Glutamatergic neuron (in vitro differentiated cells): ENCODE data around the gene BNIP5. TPM values are rescaled to one million over a fixed set of nuclear protein-coding genes. Genes with fewer than 3 reads are reported as not detected.

Experiments used
- DNase-seq: peaks from one replicate; pipeline ENCODE4 v3.0.0; 2022
- H3K27ac Mint-ChIP-seq: one replicate; pipeline ENCODE4 v1.8.0; 2020; ENCODE audit warnings: mild to moderate bottlenecking, mixed read lengths, inconsistent platforms; ENCODE audit not compliant: unreplicated experiment
- H3K27me3 Mint-ChIP-seq: one replicate; pipeline ENCODE4 v1.8.0; 2020; ENCODE audit warnings: mild to moderate bottlenecking, moderate library complexity, mixed read lengths, inconsistent platforms; ENCODE audit not compliant: unreplicated experiment
- H3K36me3 Mint-ChIP-seq: one replicate; pipeline ENCODE4 v1.8.0; 2020; ENCODE audit warnings: mild to moderate bottlenecking, mixed read lengths, inconsistent platforms; ENCODE audit not compliant: unreplicated experiment
- H3K4me1 Mint-ChIP-seq: one replicate; pipeline ENCODE4 v1.8.0; 2020; ENCODE audit warnings: mild to moderate bottlenecking, low read depth, mixed read lengths, inconsistent platforms; ENCODE audit not compliant: unreplicated experiment
- H3K4me3 Mint-ChIP-seq: one replicate; pipeline ENCODE4 v1.8.0; 2020; ENCODE audit warnings: mild to moderate bottlenecking, mixed read lengths, inconsistent platforms; ENCODE audit not compliant: unreplicated experiment
- H3K9me3 Mint-ChIP-seq: one replicate; pipeline ENCODE4 v1.8.0; 2020; ENCODE audit warnings: mild to moderate bottlenecking, moderate library complexity, mixed read lengths, inconsistent platforms; ENCODE audit not compliant: unreplicated experiment
- total RNA-seq: library from RNA; stranded (reverse); fragmentation: NEBNext Ultra II Directional; extraction: Animal tissue kit (Norgen Biotek cat#: 25700); gene quantifications from one replicate; pipeline ENCODE4 v1.2.1, GENCODE V29; 2021; ENCODE audit not compliant: unreplicated experiment
- TF ChIP-seq, protein P1 (sequence below): fragments of 200-600 bp; sonication (generic); IDR thresholded peaks from one replicate; pipeline ENCODE4 v1.5.0; 2021; ENCODE audit not compliant: partially characterized antibody, unreplicated experiment

BNIP5 gene
- total RNA-seq, 1 donor from 2014 or later: not detected

DNA sequence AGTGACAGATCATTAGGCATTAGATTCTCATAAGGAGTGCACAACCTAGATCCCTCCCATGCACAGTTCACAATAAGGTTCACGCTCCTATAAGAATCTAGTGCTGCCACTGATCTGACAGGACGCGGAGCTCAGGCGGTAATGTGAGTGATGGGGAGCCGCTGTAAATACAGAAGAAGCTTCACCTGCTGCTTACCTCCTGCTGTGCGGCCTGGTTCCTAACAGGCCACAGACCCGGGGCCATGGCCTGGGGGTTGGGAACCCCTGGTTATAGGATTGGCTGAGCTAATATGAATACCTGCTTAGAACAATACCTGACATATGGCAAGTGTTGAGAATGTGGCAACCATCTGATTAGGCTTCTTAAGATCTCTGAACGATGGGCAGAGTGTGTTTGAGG lies 64.5 kb downstream of the BNIP5 start:
- no peak for DNase-seq
- TF ChIP-seq, protein P1, sequence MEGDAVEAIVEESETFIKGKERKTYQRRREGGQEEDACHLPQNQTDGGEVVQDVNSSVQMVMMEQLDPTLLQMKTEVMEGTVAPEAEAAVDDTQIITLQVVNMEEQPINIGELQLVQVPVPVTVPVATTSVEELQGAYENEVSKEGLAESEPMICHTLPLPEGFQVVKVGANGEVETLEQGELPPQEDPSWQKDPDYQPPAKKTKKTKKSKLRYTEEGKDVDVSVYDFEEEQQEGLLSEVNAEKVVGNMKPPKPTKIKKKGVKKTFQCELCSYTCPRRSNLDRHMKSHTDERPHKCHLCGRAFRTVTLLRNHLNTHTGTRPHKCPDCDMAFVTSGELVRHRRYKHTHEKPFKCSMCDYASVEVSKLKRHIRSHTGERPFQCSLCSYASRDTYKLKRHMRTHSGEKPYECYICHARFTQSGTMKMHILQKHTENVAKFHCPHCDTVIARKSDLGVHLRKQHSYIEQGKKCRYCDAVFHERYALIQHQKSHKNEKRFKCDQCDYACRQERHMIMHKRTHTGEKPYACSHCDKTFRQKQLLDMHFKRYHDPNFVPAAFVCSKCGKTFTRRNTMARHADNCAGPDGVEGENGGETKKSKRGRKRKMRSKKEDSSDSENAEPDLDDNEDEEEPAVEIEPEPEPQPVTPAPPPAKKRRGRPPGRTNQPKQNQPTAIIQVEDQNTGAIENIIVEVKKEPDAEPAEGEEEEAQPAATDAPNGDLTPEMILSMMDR: no peak
- Mint-ChIP-seq H3K27ac (no peak overlapping the region), H3K4me1 (no peaks in the 10 kb centered on the region), H3K36me3 (peaks cover 6% of the 10 kb centered on the region), H3K4me3 (no peak overlapping the region), H3K27me3 (peaks cover 2% of the 10 kb centered on the region), H3K9me3 (peaks cover 3% of the 10 kb centered on the region)

DNA sequence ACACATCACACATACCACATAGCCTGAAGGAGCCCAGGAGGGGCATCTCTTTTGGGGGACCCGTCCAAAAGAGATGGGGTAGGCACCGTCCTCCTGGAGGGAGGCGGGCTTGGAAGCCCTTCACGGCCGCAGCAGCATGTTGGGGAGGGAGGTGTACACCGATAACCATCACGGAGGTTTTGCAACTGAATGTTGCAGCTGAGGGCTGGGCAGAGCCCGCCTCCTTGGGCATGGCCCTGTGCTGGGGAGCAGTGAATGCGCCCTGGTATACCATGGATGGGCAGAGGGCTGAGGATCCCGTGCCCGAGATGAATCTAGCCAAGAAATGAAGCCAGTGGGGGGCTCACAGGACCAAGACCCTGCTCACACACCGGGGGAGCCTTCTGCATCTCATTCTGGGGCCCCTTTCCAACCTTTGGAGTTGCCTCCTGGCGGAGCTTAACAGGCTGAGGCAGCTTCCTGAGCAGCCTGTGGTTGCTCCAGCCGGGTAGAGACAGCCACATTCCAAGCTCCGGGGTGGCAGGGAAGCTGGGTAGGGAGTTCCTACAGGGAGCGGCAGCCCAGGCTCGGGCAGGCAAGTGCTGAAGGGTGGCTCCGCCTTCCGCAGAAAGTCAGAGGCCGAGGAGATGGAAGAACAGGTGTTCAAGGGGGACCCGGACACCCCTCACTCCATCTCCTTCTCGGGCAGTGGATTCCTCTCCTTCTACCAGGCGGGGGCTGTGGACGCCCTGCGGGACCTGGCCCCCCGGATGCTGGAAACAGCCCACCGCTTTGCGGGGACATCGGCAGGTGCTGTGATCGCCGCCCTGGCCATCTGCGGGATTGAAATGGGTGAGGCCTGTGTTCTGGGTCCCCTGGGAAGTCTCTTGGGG lies 66.6 kb downstream of the BNIP5 start, which contains the start of gene PNPLA1:
PNPLA1 (plus strand) TSS at position 227 of the 872 bp plus-strand sequence; CDS start at position 627, 400 bp downstream.
- no peak for DNase-seq
- no peaks in the 10 kb centered on the region for H3K27me3 Mint-ChIP-seq
- H3K27ac Mint-ChIP-seq: no peak within 1 kb of the TSS
- no peaks in the 10 kb centered on the region for H3K4me1 Mint-ChIP-seq
- peaks cover 3% of the 10 kb centered on the region for H3K9me3 Mint-ChIP-seq
- no peak within 1 kb of the TSS for H3K4me3 Mint-ChIP-seq
- H3K36me3 Mint-ChIP-seq: peaks cover 6% of the 10 kb centered on the region
- TF ChIP-seq, protein P1: no peak

DNA sequence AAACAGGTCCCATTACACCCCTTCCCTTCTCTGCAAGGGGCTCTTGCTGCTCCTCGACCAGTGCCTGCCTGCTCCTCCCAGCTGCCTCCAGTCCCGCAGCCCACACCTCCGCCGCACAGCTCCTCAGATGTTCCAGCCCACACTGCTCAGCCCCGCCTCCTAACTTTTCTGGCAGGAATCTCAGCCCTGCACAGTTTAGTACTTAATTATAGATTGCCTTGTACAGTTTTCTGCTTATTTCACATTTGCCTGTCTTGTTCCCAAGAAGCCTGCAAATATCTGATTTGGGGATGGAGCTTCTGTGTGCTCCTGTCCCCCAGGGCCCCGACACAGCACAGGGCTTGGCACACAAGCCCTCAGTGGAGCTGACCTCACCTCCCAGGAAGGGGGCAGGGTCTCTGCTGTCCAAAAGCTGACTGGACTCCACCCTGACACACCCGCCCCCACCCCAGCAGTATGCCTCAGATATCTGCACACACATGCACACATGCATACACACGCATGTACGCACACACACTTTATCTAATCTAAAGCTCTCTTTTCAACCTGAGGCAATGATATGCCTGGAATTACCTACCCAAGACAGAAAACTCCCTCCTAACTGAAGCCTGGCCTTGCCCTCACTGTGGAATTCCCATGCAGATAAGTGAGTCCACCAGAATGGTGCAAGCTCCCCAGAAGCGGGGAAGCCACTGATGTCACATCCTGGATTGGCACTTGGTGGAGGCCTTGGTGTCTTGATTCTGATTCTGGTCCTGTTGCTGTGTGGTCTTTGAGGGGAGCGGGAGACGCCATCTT lies 68.0 kb downstream of the BNIP5 start:
- TF ChIP-seq, protein P1: no peak
- Mint-ChIP-seq H3K9me3 (peaks cover under 1% of the 10 kb centered on the region), H3K27ac (no peak overlapping the region), H3K36me3 (peaks cover 6% of the 10 kb centered on the region), H3K4me3 (no peak overlapping the region), H3K4me1 (no peaks in the 10 kb centered on the region), H3K27me3 (no peaks in the 10 kb centered on the region)
- no peak for DNase-seq

DNA sequence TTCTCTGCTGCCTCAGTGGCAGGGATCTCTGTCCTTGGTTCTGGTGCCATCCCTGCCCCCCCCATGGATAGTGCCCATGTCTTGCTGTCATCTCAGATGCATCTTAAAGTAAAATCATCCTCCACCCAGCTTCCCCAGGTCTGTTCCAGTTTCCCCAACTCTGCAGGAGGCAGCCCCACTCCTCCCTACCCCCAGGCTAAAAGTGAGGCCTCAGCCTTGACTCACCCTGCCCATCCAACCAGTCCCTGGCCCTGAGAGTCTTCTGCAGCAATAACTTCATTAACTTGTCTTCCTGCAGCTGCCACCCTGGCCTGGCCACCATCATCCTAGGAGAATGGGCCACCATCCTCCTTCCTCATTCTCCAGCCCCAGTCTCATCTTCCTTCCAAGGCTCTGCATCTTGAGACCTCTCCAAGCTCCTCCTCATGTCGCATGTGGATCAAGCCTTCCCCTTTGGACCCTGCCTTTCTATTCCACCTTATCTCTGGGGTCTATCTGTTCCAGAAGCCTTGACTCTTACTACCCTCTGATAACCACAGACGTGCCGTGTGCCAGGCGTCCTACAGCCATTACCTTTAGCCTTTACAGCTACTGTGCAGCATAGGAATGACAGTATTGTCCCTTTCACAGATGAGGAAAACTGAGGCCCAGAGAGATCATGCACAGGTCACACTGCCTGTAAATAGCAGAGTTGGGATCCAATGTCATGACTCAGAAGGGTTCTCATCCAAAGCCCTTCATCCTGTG lies 68.8 kb downstream of the BNIP5 start:
- Mint-ChIP-seq H3K9me3 (no peaks in the 10 kb centered on the region), H3K4me1 (no peaks in the 10 kb centered on the region), H3K36me3 (peaks cover 6% of the 10 kb centered on the region), H3K4me3 (no peak overlapping the region), H3K27ac (no peak overlapping the region), H3K27me3 (no peaks in the 10 kb centered on the region)
- TF ChIP-seq, protein P1: no peak
- DNase-seq: no peak
